ENCODE results near the gene VAMP3. TPM values are rescaled to one million over a fixed set of nuclear protein-coding genes. Genes with fewer than 3 reads are reported as not detected.

Gene VAMP3
- total RNA-seq, 1 experiment from 2014 or later, result 77.8 TPM

DNA sequence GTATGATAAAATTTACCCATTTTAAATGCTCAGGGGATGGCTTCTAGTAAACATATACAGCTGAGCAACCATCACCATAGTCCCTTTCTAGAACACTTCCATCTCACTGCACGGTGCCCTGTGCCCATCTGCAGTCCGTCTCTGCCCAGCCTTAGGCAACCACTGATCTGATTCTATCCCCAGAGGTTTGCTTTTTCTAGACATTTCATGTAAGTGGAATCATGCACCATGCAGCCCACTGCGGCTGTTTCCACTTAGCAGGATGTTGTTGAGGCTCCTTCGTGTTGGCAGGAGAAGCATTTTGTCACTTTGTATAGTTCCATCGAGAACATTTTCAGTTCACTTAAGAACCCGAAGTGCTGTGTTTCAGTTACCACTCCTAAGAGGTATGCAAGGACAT is 27.8 kb upstream of the VAMP3 start:
- Histone ChIP-seq H3K4me3 (ENCODE audit: low read depth, low read length) (no peak overlapping the region), H3K36me3 (ENCODE audit: control insufficient read depth, insufficient read depth, low read length) (no peaks in the 10 kb centered on the region), H3K27me3 (replicated peaks; ENCODE audit: control insufficient read depth, insufficient read depth, low read length) (no peaks in the 10 kb centered on the region), H3K4me1 (no peaks in the 10 kb centered on the region), H3K9me3 (no peaks in the 10 kb centered on the region)
- Mint-ChIP-seq H3K27me3 (ENCODE audit: insufficient read depth, unreplicated experiment) (no peaks in the 10 kb centered on the region), H3K36me3 (ENCODE audit: insufficient read depth, unreplicated experiment) (no peaks in the 10 kb centered on the region), H3K4me1 (ENCODE audit: low read depth, unreplicated experiment) (no peaks in the 10 kb centered on the region), H3K9me3 (ENCODE audit: unreplicated experiment) (no peaks in the 10 kb centered on the region), H3K4me3 (ENCODE audit: unreplicated experiment) (no peak overlapping the region), H3K27ac (ENCODE audit: unreplicated experiment) (no peak overlapping the region)
- intact Hi-C loops (cut with micrococcal nuclease; ENCODE audit: unreplicated experiment), result no loop called here
- no TSS peak for BruUV-seq (replicated peaks)
- TF ChIP-seq, protein P1, sequence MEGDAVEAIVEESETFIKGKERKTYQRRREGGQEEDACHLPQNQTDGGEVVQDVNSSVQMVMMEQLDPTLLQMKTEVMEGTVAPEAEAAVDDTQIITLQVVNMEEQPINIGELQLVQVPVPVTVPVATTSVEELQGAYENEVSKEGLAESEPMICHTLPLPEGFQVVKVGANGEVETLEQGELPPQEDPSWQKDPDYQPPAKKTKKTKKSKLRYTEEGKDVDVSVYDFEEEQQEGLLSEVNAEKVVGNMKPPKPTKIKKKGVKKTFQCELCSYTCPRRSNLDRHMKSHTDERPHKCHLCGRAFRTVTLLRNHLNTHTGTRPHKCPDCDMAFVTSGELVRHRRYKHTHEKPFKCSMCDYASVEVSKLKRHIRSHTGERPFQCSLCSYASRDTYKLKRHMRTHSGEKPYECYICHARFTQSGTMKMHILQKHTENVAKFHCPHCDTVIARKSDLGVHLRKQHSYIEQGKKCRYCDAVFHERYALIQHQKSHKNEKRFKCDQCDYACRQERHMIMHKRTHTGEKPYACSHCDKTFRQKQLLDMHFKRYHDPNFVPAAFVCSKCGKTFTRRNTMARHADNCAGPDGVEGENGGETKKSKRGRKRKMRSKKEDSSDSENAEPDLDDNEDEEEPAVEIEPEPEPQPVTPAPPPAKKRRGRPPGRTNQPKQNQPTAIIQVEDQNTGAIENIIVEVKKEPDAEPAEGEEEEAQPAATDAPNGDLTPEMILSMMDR (IDR thresholded peaks at IDR 0.05; ENCODE audit: insufficient read depth in 1 of 2, low read depth in 1 of 2, low read length in 1 of 2, severe bottlenecking in 1 of 2, unreplicated experiment in 1 of 2), result no peak
- ChIA-PET POLR2A (no interaction called here), CTCF (interaction anchor here (0.6 to 1.5 kb wide), 2 partner anchors 76 to 940 kb away, joined by 3 to 5 read pairs; no protein-coding TSS in a partner anchor)
- no peak for DNase-seq

DNA sequence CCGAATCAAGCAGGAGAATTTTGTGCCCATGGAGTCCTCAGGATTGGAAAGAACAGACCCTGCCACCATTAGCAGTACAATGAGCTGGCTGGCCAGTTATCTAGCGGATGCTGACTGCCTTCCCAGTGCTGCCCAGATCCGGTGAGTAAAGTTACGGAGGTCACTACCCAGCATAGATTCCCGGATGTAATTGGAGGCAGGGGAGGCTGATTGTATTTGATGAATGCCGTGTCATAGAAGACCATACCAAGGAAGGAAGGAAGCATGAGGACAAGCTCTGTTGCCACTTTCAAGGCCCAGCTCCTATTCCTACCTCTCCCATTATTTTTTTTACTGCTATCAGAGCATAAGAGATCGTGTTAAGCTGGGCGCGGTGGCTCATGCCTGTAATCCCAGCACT is 26.2 kb upstream of the VAMP3 start:
- H3K27ac Mint-ChIP-seq (ENCODE audit: unreplicated experiment), result no peak overlapping the region
- TF ChIP-seq, protein P1 (IDR thresholded peaks at IDR 0.05; ENCODE audit: insufficient read depth in 1 of 2, low read depth in 1 of 2, low read length in 1 of 2, severe bottlenecking in 1 of 2, unreplicated experiment in 1 of 2), result no peak
- Histone ChIP-seq H3K4me3 (ENCODE audit: low read depth, low read length) (no peak overlapping the region), H3K4me1 (no peaks in the 10 kb centered on the region), H3K27me3 (replicated peaks; ENCODE audit: control insufficient read depth, insufficient read depth, low read length) (no peaks in the 10 kb centered on the region), H3K36me3 (ENCODE audit: control insufficient read depth, insufficient read depth, low read length) (no peaks in the 10 kb centered on the region), H3K9me3 (no peaks in the 10 kb centered on the region)
- no peak for DNase-seq
- no peaks in the 10 kb centered on the region for H3K4me1 Mint-ChIP-seq (ENCODE audit: low read depth, unreplicated experiment)
- no peaks in the 10 kb centered on the region for H3K36me3 Mint-ChIP-seq (ENCODE audit: insufficient read depth, unreplicated experiment)
- H3K27me3 Mint-ChIP-seq (ENCODE audit: insufficient read depth, unreplicated experiment), result no peaks in the 10 kb centered on the region
- H3K4me3 Mint-ChIP-seq (ENCODE audit: unreplicated experiment), result no peak overlapping the region
- CTCF ChIA-PET, result interaction anchor here (1.1 kb wide), 1 partner anchor 77 kb away, joined by 7 read pairs; no protein-coding TSS in a partner anchor
- no TSS peak for BruUV-seq (replicated peaks)
- H3K9me3 Mint-ChIP-seq (ENCODE audit: unreplicated experiment), result no peaks in the 10 kb centered on the region
- intact Hi-C loops (cut with micrococcal nuclease; ENCODE audit: unreplicated experiment), result no loop called here
- POLR2A ChIA-PET, result no interaction called here

DNA sequence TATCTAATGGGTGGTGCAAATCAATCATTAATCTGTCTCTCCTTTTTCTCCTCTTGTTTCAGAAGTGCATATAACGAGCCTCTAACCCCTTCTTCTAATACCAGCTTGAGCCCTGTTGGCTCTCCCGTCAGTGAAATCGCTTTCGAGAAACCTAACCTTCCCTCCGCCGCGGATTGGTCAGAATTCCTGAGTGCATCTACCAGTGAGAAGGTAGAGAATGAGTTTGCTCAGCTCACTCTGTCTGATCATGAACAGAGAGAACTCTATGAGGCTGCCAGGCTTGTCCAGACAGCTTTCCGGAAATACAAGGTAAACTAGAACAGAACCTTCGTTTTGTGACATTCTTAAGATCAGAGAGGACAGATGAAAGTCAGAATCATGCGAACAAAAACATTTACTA is 25.3 kb upstream of the VAMP3 start:
- no peaks in the 10 kb centered on the region for H3K36me3 ChIP-seq (ENCODE audit: control insufficient read depth, insufficient read depth, low read length)
- no peak overlapping the region for H3K4me3 ChIP-seq (ENCODE audit: low read depth, low read length)
- H3K9me3 ChIP-seq, result no peaks in the 10 kb centered on the region
- Mint-ChIP-seq H3K9me3 (ENCODE audit: unreplicated experiment) (no peaks in the 10 kb centered on the region), H3K4me1 (ENCODE audit: low read depth, unreplicated experiment) (no peaks in the 10 kb centered on the region), H3K4me3 (ENCODE audit: unreplicated experiment) (no peak overlapping the region), H3K27ac (ENCODE audit: unreplicated experiment) (no peak overlapping the region), H3K36me3 (ENCODE audit: insufficient read depth, unreplicated experiment) (no peaks in the 10 kb centered on the region), H3K27me3 (ENCODE audit: insufficient read depth, unreplicated experiment) (no peaks in the 10 kb centered on the region)
- intact Hi-C loops (cut with micrococcal nuclease; ENCODE audit: unreplicated experiment), result no loop called here
- no peaks in the 10 kb centered on the region for H3K4me1 ChIP-seq
- no peak for DNase-seq
- no TSS peak for BruUV-seq (replicated peaks)
- ChIA-PET POLR2A (no interaction called here), CTCF (interaction anchor here (1.1 kb wide), 1 partner anchor 78 kb away, joined by 7 read pairs; no protein-coding TSS in a partner anchor)
- TF ChIP-seq, protein P1 (IDR thresholded peaks at IDR 0.05; ENCODE audit: insufficient read depth in 1 of 2, low read depth in 1 of 2, low read length in 1 of 2, severe bottlenecking in 1 of 2, unreplicated experiment in 1 of 2), result no peak
- H3K27me3 ChIP-seq (replicated peaks; ENCODE audit: control insufficient read depth, insufficient read depth, low read length), result no peaks in the 10 kb centered on the region

Data from Caco-2 (cell line).